SK-N-SH treated with all-trans-retinoic acid at 6 μM for 48 hours (cell line): Measurements from ENCODE around the gene CHI3L1.

Experiments used
- ARNTL ChIP-seq: fragments of 450-650 bp; formaldehyde crosslinking; IDR thresholded peaks from 2 replicates; pipeline ENCODE4 v1.5.0; 2020; ENCODE audit warnings: low read depth, mild to moderate bottlenecking, moderate library complexity, borderline replicate concordance
- GLIS3 ChIP-seq: fragments of 250-450 bp; sonication (Bioruptor Pico); IDR thresholded peaks from 2 replicates; pipeline ENCODE4 v1.5.0; 2020; ENCODE audit warnings: mild to moderate bottlenecking, moderate library complexity
- PPARA ChIP-seq: fragments of 250-450 bp; sonication (Bioruptor Pico); IDR thresholded peaks from 2 replicates; pipeline ENCODE4 v1.5.0; 2020; ENCODE audit warnings: mild to moderate bottlenecking, borderline replicate concordance
- ZFP30 ChIP-seq: fragments of 450-650 bp; formaldehyde crosslinking; IDR thresholded peaks from 2 replicates; pipeline ENCODE4 v1.5.0; 2022; ENCODE audit warnings: mild to moderate bottlenecking, moderate library complexity
- ZNF565 ChIP-seq: fragments of 450-650 bp; formaldehyde crosslinking; conservative IDR thresholded peaks from 2 replicates; pipeline ENCODE4 v1.5.0; 2020; ENCODE audit warnings: low read depth, mild to moderate bottlenecking, moderate library complexity
- ZNF70 ChIP-seq: fragments of 450-650 bp; formaldehyde crosslinking; IDR thresholded peaks from 2 replicates; pipeline ENCODE4 v1.5.0; 2020; ENCODE audit warnings: mild to moderate bottlenecking, moderate library complexity
- ZNF8 ChIP-seq: fragments of 450-650 bp; formaldehyde crosslinking; IDR thresholded peaks from 2 replicates; pipeline ENCODE4 v1.5.0; 2020; ENCODE audit warnings: mild to moderate bottlenecking, moderate library complexity
- TF ChIP-seq, protein P1 (sequence below): fragments of 250-450 bp; sonication (Bioruptor Pico); IDR thresholded peaks from 2 replicates; pipeline ENCODE4 v1.8.0; 2020; ENCODE audit warnings: mild to moderate bottlenecking, moderate library complexity, borderline replicate concordance

DNA sequence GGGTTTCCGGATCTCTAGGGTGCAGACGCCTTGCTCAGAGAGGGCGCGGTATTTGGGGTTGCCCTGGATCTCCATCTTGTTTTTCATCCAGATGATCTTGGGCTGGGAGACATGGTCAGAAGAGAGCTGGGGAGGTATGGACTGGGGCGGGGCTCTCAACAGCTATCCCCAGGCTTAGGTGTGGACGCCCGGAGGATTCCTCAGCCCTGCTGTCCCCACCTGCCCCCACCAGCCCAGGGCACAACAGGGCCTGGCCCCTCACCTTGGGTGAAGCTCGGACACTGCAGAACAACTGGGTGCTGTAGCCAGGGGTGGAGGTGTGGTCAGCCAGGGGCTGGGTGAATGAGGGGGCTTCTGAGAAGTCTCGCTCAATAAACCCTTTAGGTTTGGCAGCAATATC, 17.5 kb downstream of the CHI3L1 start:
- TF ChIP-seq, protein P1, sequence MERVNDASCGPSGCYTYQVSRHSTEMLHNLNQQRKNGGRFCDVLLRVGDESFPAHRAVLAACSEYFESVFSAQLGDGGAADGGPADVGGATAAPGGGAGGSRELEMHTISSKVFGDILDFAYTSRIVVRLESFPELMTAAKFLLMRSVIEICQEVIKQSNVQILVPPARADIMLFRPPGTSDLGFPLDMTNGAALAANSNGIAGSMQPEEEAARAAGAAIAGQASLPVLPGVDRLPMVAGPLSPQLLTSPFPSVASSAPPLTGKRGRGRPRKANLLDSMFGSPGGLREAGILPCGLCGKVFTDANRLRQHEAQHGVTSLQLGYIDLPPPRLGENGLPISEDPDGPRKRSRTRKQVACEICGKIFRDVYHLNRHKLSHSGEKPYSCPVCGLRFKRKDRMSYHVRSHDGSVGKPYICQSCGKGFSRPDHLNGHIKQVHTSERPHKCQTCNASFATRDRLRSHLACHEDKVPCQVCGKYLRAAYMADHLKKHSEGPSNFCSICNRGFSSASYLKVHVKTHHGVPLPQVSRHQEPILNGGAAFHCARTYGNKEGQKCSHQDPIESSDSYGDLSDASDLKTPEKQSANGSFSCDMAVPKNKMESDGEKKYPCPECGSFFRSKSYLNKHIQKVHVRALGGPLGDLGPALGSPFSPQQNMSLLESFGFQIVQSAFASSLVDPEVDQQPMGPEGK (CRISPR knock-in tag) = no peak
- TF ChIP-seq ARNTL (no peak), ZNF70 (CRISPR knock-in tag) (no peak), GLIS3 (CRISPR knock-in tag) (no peak), PPARA (CRISPR knock-in tag) (no peak), ZNF565 (CRISPR knock-in tag) (no peak), ZNF8 (CRISPR knock-in tag) (no peak), ZFP30 (CRISPR knock-in tag) (no peak)
